Measurements from ENCODE around the gene SPDL1. TPM values are rescaled to one million over a fixed set of nuclear protein-coding genes. Genes with fewer than 3 reads are reported as not detected.

Gene SPDL1
- total and polyA plus RNA-seq, 2 of the 8 experiments (the other 6 are each of a cell fraction or from before 2014, with no cell fraction given), result 16.9 to 44.5 TPM

DNA sequence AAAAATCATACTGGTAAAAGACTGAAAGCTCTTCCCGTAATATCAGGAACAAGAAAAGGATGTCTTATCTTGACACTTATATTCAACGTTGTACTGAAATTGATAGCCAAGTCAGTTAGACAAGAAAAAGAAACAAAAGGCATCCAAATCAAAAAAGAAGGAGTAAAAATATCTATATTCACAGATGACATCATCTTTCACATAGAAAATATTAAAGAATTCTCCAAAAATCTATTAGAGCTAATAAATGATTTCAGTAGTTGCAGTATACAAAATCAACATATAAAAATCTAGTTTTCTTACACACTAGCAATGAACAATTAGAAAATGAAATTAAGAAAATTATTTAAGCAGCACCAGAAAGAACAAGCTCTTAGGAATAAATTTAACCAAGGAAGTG, 24.3 kb downstream of the SPDL1 start:
- no peak for DNase-seq (ENCODE audit: low read depth in 1 of 2, low spot score in 2 of 2)

More for the DNA sequence above, 24.3 kb downstream of the SPDL1 start:
- Histone ChIP-seq H3K23me2 (ENCODE audit: low read depth, low read length) (no peaks in the 10 kb centered on the region), H2AK5ac (ENCODE audit: low read depth, low read length) (no peak overlapping the region), H3K23ac (ENCODE audit: insufficient read length) (no peak overlapping the region), H3K27me3 (replicated peaks in 1 of 4; ENCODE audit: control insufficient read depth in 3 of 4, extremely low read depth in 1 of 4, insufficient read depth in 3 of 4, low read length in 3 of 4) (no peaks in the 10 kb centered on the region), H3K9ac (replicated peaks in 1 of 4; ENCODE audit: extremely low read depth in 1 of 4, low read depth in 3 of 4, low read length in 3 of 4) (no peak overlapping the region), H4K91ac (replicated peaks; ENCODE audit: insufficient read length, low read length) (no peak overlapping the region), H2BK20ac (ENCODE audit: low read length) (no peak overlapping the region), H4K8ac (ENCODE audit: extremely low read depth, insufficient read depth, low read length) (no peak overlapping the region), H2AFZ (ENCODE audit: low read length) (no peak overlapping the region), H2BK120ac (replicated peaks; ENCODE audit: low read depth, low read length) (no peak overlapping the region), H2BK15ac (ENCODE audit: low read length) (no peak overlapping the region), H3K14ac (ENCODE audit: insufficient read length) (no peak overlapping the region), H3K79me2 (ENCODE audit: control insufficient read depth in 1 of 2, insufficient read depth in 2 of 2, low read length in 2 of 2) (no peaks in the 10 kb centered on the region), H4K20me1 (replicated peaks in 1 of 2; ENCODE audit: control insufficient read depth in 1 of 2, insufficient read depth in 2 of 2, low read length in 2 of 2) (no peaks in the 10 kb centered on the region), H3K4me3 (ENCODE audit: extremely low read depth in 1 of 4, insufficient read depth in 2 of 4, low read depth in 3 of 4, low read length in 4 of 4) (no peak overlapping the region), H2BK12ac (ENCODE audit: low read depth, low read length) (no peak overlapping the region), H3K4me2 (ENCODE audit: insufficient read depth in 1 of 2, low read depth in 2 of 2, low read length in 2 of 2) (no peak overlapping the region), H3K56ac (replicated peaks; ENCODE audit: insufficient read length, low read depth, low read length) (no peak overlapping the region), H3K9me3 (ENCODE audit: insufficient read depth in 2 of 2, low read depth in 1 of 2, low read length in 1 of 2) (no peaks in the 10 kb centered on the region), H2BK5ac (ENCODE audit: low read depth, low read length) (no peak overlapping the region), H3K4ac (replicated peaks; ENCODE audit: insufficient read length, low read depth, low read length) (no peak overlapping the region), H3K79me1 (ENCODE audit: low read depth, low read length) (no peaks in the 10 kb centered on the region), H3K27ac (ENCODE audit: low read depth, low read length) (no peak overlapping the region), H3K36me3 (ENCODE audit: control insufficient read depth in 2 of 4, insufficient read depth in 4 of 4, low read length in 3 of 4) (peaks cover 0 to 9% (median 4%) of the 10 kb centered on the region in 4 experiments; a peak in 5 of 8 replicates), H3K18ac (ENCODE audit: extremely low read depth, low read length) (no peak overlapping the region), H3K4me1 (replicated peaks in 1 of 4; ENCODE audit: control insufficient read depth in 3 of 4, insufficient read depth in 4 of 4, low read length in 3 of 4) (no peaks in the 10 kb centered on the region), H4K5ac (ENCODE audit: insufficient read length, low read depth, low read length) (no peak overlapping the region)
- no peak for TF ChIP-seq CHD2 (IDR thresholded peaks at IDR 0.05; ENCODE audit: low read length)
- TF ChIP-seq ATF2 (IDR thresholded peaks at IDR 0.05; ENCODE audit: low read length), result no peak
- no peak for TF ChIP-seq KDM1A (IDR thresholded peaks at IDR 0.05; ENCODE audit: borderline replicate concordance, low read length)
- no peak for TF ChIP-seq EZH2 (IDR thresholded peaks at IDR 0.05; ENCODE audit: low read depth, low read length, severe bottlenecking)
- no peak for TF ChIP-seq TAF7 (optimal IDR thresholded peaks at IDR 0.05; ENCODE audit: borderline replicate concordance, low read depth, low read length)
- no peak for TF ChIP-seq BRCA1 (IDR thresholded peaks at IDR 0.05; ENCODE audit: low read depth, low read length)
- TF ChIP-seq YY1 (IDR thresholded peaks at IDR 0.05; ENCODE audit: low read depth, low read length), result no peak
- no peak for TF ChIP-seq RBBP5 (IDR thresholded peaks at IDR 0.05; ENCODE audit: borderline replicate concordance, low read depth, low read length)
- CTCF ChIA-PET (ENCODE audit: partially characterized antibody), result interaction anchor here (1.1 kb wide), 1 partner anchor 373 kb away, joined by 3 read pairs; no protein-coding TSS in a partner anchor
- 91% methylated on average over 2 of the region's 2 CpGs; no CpG with 5 or more reads in 1 of the 2 experiments for WGBS, 2 experiments (ENCODE audit: extremely low coverage in 1 of 2, insufficient coverage in 1 of 2, insufficient read length in 1 of 2, insufficient replicate concordance in 2 of 2, low coverage in 1 of 2, low lambda C conversion rate in 2 of 2, missing lambda C conversion rate in 1 of 2)
- no peak for FAIRE-seq
- POLR2A ChIA-PET (ENCODE audit: partially characterized antibody), result interaction anchor here (0.7 kb wide), 1 partner anchor 507 kb away, joined by 3 read pairs; no protein-coding TSS in a partner anchor
